Mammary epithelial cell (primary cell): ENCODE results near the gene NOTCH1.

Source experiments
- EZH2 ChIP-seq: IDR thresholded peaks from 2 replicates; pipeline ENCODE4 v1.6.1; 2012; ENCODE audit warnings: low read length, inconsistent platforms, borderline replicate concordance
- TF ChIP-seq, protein P1 (sequence below), 2 donors: IDR thresholded peaks in 1 of 2; conservative IDR thresholded peaks in 1 of 2; 2 replicates each; pipeline ENCODE4 v1.5.1; 2011 to 2012; ENCODE audit warnings: inconsistent platforms in 2 of 2, low read length in 2 of 2, mild to moderate bottlenecking in 2 of 2, control low read depth in 1 of 2, low read depth in 1 of 2; ENCODE audit not compliant: insufficient read depth in 1 of 2; ENCODE audit errors: extremely low read depth in 1 of 2

DNA sequence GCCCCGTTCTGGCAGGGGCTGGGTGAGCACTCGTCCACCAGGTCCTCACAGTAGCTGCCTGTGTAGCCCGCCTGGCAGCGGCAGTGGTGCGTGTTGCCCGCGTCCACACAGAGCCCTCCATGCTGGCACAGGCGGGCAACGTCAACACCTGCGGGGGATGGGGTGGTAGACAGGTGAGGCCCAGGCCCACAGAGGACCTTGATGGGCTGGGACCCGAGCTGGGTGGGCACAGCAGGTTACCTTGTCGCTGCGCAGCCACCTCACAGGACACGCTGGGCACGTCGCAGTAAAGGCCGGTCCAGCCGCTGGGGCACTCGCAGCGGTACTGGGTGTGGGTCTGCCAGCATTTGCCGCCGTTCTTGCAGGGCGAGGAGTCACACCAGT lies 37.9 kb downstream of the NOTCH1 start:
- TF ChIP-seq, protein P1, sequence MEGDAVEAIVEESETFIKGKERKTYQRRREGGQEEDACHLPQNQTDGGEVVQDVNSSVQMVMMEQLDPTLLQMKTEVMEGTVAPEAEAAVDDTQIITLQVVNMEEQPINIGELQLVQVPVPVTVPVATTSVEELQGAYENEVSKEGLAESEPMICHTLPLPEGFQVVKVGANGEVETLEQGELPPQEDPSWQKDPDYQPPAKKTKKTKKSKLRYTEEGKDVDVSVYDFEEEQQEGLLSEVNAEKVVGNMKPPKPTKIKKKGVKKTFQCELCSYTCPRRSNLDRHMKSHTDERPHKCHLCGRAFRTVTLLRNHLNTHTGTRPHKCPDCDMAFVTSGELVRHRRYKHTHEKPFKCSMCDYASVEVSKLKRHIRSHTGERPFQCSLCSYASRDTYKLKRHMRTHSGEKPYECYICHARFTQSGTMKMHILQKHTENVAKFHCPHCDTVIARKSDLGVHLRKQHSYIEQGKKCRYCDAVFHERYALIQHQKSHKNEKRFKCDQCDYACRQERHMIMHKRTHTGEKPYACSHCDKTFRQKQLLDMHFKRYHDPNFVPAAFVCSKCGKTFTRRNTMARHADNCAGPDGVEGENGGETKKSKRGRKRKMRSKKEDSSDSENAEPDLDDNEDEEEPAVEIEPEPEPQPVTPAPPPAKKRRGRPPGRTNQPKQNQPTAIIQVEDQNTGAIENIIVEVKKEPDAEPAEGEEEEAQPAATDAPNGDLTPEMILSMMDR (conservative IDR thresholded peaks at IDR 0.05 in 1 of 2, IDR thresholded peaks at IDR 0.05 in 1 of 2; ENCODE audit: extremely low read depth in 1 of 2, insufficient read depth in 1 of 2, low read depth in 1 of 2, low read length in 2 of 2): no peak
- no peak for TF ChIP-seq EZH2
